ENCODE results near the gene SLC22A5.
"Not testable (repeated sequence)": the region's sequence is repeated elsewhere in the genome, so short reads cannot be mapped to it uniquely, and the experiment has no call there.

SLC22A5 gene

GRCh38 chr5:132435886-132436285 lies 66.4 kb downstream of the SLC22A5 start:
- no peak for DNase-seq (ENCODE audit: extremely low read depth, low read depth)
- no peak for TF ChIP-seq CTCF (IDR thresholded peaks at IDR 0.05; ENCODE audit: low read depth, low read length)

GRCh38 chr5:132436936-132437335 lies 67.4 kb downstream of the SLC22A5 start:
- no peak for TF ChIP-seq CTCF (IDR thresholded peaks at IDR 0.05; ENCODE audit: low read depth, low read length)

GRCh38 chr5:132437604-132438266 lies 68.2 kb downstream of the SLC22A5 start:
- TF ChIP-seq CTCF (IDR thresholded peaks at IDR 0.05; ENCODE audit: low read depth, low read length) = no peak
- peak; percentile 79 for DNase-seq (ENCODE audit: extremely low read depth, low read depth)

More at GRCh38 chr5:132436936-132437335, 67.4 kb downstream of the SLC22A5 start:
- no peak for DNase-seq (ENCODE audit: extremely low read depth, low read depth)

GRCh38 chr5:132438267-132438645 lies 68.7 kb downstream of the SLC22A5 start:
- not testable (repeated sequence) for DNase-seq (ENCODE audit: extremely low read depth, low read depth)

- no peak for TF ChIP-seq CTCF (IDR thresholded peaks at IDR 0.05; ENCODE audit: low read depth, low read length)
- no peak for DNase-seq (ENCODE audit: extremely low read depth, low read depth)
Measured at GRCh38 chr5:132438917-132439316, 69.4 kb downstream of the SLC22A5 start.

GRCh38 chr5:132439521-132440089 lies 70.1 kb downstream of the SLC22A5 start:
- peak; percentile 85 for DNase-seq (ENCODE audit: extremely low read depth, low read depth)
- no peak for TF ChIP-seq CTCF (IDR thresholded peaks at IDR 0.05; ENCODE audit: low read depth, low read length)

GRCh38 chr5:132444061-132444460 lies 74.6 kb downstream of the SLC22A5 start:
- DNase-seq (ENCODE audit: extremely low read depth, low read depth) = no peak
- no peak for TF ChIP-seq CTCF (IDR thresholded peaks at IDR 0.05; ENCODE audit: low read depth, low read length)

Data from AG09319 (cell line).